GM21529 (cell line): ENCODE data around the gene EI24.
A peak's percentile ranks its signal among the peaks of the same experiment; 100 is the strongest.
"Not testable (repeated sequence)": the region's sequence is repeated elsewhere in the genome, so short reads cannot be mapped to it uniquely, and the experiment has no call there.

Experiments
- ATAC-seq: cut with Tn5 transposase; IDR thresholded peaks from one replicate; pipeline ENCODE4 v1.9.1; 2021; ENCODE audit not compliant: unreplicated experiment

The EI24 gene

DNA sequence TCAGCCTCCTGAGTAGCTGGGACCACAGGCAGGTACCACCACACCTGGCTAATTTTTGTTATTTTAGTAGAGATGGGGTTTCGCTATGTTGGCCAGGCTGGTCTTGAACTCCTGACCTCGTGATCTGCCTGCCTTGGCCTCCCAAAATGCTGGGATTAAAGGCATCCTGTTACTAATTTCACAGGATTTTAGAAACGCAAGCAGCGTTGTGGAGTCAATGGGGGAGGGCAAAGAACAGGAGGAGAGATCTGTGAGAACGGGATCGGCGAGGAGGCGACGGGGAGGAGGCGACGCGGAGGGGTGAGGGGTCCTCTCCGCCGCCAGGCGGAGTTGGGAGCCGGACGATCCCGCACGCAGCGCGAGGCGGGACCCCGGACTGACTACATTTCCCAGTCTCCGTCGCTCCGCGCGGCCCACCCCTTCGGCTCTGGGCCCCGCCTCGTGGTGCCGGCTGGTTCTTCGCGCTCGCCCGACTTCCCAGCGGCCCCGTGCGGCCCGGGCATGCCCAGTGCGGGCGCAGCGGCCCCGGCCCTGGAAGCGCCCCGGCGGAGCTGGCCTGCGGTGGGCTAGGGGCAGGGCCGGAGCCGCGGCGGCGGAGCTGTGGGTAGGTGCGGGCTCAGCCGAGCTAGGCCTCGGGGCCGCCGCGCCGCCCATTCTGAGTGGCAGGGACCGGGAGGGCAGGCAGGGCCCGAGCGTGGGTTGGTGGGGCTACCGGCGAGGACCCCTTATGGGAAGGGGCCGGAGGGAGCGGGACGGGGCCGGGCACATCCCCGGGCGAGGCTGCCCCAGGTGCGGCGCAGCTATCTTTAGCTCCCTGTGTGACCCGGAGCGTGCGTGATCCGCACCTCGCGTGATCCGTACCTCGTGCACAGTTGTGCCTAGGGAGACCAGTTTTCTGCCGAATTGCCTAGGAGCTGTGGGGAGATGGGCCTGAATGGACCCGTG, at the start of gene EI24:
Gene EI24, plus strand, starts transcription at position 508 of the 945 bp plus-strand sequence. CDS start 3,051 bp downstream, outside the sequence.
- peak; percentile 96 for ATAC-seq

DNA sequence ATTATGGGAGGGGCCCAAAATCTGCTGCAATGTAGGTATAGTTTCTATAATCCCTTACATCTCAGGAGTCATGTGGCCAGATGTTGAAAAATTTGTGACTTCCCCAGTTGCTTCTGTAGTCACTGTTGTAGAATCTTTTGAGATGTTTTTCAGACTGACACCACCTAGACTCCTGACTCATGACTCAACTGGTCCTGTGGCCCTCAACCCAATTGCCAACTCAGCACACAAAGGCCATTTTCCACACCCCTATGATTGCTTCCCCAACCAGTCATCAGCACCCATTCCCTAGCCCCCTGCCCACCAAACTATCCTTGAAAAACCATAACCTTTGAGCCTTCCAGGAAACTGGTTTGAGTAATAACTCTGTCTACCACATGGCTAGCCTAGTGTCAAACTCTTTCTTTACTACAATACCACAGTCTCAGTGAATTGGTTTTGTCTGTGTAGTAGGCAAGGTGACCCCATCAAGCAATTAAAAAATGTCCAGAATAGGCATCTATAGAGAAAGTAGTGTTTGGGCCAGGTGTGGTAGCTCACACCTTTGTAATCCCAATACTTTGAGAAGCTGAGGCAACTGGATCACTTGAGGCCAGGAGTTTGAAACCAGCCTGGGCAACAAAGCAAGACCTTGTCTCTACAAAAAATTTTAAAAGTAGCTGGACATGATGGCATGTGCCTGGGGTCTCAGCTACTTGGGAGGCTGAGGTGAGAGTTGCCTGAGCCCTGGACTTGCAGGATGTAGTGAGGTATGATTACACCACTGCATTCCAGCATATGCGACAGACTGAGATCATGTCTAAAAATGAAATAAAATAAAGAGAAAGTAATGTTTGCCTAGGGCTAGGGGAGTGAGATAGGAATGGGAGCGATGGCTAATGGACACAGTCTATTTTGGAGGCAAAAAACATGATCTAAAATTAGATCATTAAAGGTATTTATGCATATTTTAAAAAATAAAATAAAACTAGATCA, 49.1 kb upstream of the EI24 start:
- ATAC-seq, result no peak

DNA sequence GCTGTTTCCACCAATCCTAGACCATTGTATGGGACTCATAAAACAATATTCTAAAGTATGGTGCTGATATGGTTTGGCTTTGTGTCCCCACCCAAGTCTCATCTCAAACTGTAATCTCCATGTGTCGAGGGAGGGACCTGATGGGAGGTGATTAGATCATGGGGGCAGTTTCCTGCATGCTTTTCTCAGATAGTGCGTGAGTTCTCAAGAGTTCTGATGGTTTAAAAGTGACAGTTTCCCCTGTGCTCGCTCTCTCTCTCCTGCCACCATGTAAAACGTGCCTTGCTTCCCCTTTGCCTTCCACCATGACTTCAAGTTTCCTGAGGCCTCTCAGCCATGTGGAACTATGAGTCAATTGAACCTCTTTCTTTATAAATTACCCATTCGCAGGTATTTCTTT, 44.0 kb upstream of the EI24 start:
- no peak for ATAC-seq

GRCh38 chr11:125532668-125533067, 36.6 kb upstream of the EI24 start:
- ATAC-seq, result no peak

- ATAC-seq, result no peak
These were observed 33.7 kb upstream of the EI24 start for GRCh38 chr11:125535585-125535984.

- not testable (repeated sequence) for ATAC-seq
These were observed 32.4 kb upstream of the EI24 start for GRCh38 chr11:125536834-125537233.

GRCh38 chr11:125542709-125543108, 26.6 kb upstream of the EI24 start:
- ATAC-seq, result no peak

- ATAC-seq, result no peak
These were observed 18.5 kb upstream of the EI24 start for GRCh38 chr11:125550780-125551179.

DNA sequence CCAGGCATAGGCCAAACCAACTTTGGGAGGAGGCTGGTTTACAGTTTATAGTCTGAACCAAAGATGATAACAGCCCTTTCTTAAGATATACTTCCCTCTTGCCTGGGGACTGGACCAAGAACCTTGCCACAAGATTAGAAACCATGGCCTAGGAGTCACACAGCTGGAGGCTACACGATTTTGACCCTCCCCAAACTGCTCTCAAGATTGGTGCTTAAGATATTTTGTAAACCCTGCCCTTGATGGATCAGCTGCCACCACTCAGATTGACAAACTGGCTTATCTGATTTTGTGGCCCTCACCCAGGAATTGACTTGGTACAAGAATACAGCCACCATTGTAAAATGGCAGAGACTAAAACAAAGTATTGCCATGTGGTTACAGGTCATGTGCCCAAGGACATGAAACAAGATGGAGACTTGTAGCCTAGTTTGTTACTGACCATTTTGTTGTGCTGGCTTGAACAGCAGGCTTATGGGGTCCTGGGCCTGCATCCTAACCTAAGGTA, 17.4 kb upstream of the EI24 start:
- ATAC-seq, result no peak

GRCh38 chr11:125552927-125553326, 16.4 kb upstream of the EI24 start:
- ATAC-seq, result no peak

- no peak for ATAC-seq
These were observed 15.9 kb upstream of the EI24 start for GRCh38 chr11:125553357-125553756.

- ATAC-seq, result no peak
These were observed 15.2 kb upstream of the EI24 start for GRCh38 chr11:125554038-125554437.

DNA sequence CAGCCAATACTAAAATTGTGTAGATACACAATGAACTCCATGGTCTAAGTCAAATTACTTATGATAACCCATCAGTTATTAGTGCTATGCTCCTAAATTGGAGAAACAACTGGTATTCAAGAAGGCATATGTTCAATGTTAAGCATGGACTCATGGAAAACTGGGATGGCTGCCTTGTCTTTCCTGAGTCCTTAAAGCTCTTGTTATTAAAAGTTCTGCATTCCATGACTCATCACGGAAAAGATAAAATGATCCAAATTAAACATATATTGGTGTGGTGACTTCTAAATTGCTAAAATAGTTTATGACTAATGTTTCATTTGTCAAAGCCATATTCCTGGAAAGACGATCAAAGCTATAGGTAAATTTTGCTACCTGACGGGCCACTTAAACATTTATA, 9.4 kb upstream of the EI24 start:
- no peak for ATAC-seq

DNA sequence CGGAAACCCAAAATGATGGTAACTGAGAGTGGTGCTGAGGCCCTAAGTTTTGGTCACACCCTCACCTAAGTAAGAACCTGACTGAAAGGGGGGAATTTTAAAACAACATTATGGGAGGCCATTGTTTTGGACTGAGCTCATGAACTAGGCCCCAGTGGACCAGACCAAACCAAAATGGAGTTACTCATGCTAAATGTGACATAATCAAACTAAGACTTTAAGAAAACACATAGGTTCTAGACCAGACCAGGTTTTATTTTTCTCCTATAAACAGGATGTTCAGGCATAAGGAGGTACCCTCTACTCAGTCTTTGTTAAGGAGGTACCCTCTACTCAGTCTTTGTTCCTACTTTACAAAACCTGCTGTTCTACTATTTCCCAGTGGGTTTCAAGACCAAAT, 7.4 kb upstream of the EI24 start:
- ATAC-seq, result no peak

- no peak for ATAC-seq
These were observed 6.8 kb upstream of the EI24 start for GRCh38 chr11:125562430-125562829.

DNA sequence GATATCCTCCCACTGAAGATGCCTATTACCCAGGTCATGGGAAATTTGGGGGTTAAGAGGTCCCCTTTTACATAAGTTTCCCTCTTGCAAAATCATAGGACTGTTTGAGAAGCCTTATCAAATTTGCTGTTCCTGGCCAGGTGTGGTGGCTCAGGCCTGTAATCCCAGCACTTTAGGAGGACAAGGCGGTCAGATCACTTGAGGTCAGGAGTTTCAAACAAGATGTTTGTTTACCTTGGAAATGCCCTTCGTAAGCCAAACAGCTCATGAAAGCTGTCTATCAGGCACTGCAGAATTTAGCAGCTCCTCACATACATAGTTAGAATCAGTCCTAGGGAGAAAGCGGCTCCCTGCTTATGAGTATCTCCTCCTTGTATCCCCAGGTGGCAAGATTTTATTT, 4.9 kb upstream of the EI24 start:
- ATAC-seq, result no peak

GRCh38 chr11:125566235-125566634, 3.0 kb upstream of the EI24 start:
- ATAC-seq, result no peak

DNA sequence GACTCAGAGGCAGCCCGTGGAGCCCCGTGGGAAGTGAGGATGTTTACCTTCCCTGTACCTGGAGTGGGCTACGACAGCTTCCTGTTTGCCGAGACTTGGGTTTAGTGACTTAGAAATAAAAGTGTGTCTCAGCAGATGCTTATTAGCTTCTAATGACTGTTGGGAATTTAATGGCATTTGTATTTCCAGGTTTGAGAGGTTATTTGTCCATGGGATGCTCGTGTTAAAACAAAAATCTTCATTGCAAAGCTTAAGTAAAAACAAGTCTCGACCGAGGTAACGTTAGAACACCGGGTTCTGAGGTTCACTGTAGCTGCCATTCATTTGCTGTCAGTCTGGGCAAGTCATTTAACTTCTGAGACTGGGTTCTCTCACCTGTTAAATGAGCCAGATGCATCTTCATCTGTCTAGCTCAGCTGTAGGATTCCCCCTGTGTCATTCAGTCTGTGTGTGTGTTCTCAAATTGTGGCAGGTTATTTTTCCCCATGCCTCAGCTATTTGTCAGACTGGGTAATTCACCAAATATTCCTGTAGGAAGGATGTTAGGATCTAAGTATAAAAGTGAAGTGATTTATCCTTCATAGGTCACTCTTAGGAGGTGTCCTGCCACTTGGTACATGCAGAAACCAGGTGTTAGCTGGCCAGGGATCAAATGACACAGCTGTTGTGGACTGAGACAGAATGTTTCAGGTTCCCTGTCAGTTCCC, 791 bp downstream of the EI24 start:
- ATAC-seq, result no peak

- no peak for ATAC-seq
These were observed 1.7 kb downstream of the EI24 start for GRCh38 chr11:125570952-125571351.

GRCh38 chr11:125572916-125573315, 3.6 kb downstream of the EI24 start:
- no peak for ATAC-seq

DNA sequence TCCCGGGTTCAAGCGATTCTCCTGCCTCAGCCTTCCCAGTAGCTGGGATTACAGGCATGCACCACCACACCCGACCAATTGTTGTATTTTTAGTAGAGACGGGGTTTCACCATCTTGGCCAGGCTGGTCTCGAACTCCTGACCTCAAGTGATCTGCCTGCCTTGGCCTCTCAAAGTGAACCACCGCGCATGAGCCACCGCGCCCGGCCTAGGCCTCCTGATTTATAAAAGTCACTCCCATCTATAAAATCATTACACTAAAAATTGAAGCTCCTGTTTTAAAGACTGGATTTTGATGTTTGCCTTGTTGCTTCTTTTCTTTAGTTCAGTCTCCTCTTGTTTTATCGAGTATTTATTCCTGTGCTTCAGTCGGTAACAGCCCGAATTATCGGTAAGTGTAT, 7.9 kb downstream of the EI24 start:
- ATAC-seq, result not testable (repeated sequence)
